GM23338 (cell line): ENCODE data around the gene XPNPEP2. TPM values are rescaled to one million over a fixed set of nuclear protein-coding genes. Genes with fewer than 3 reads are reported as not detected.

Source experiments
- ATAC-seq: fragments of 200-7000 bp; cut with Tn5 transposase; 3 replicates; pipeline ENCODE4 v1.9.1; 2020
- DNase-seq: peaks from one replicate; pipeline ENCODE4 v3.0.0-alpha.2; 2015; ENCODE audit warnings: low spot score
- H2AFZ ChIP-seq: fragments of 200-600 bp; sonication (generic); 2 replicates; pipeline ENCODE4 v1.8.0; 2016; ENCODE audit warnings: antibody characterized with exemption, mild to moderate bottlenecking, moderate library complexity
- H3F3A ChIP-seq: fragments of 200-600 bp; sonication (generic); replicated peaks from 2 replicates; pipeline ENCODE4 v1.8.0; 2017; ENCODE audit warnings: antibody characterized with exemption, mixed run types, low read depth
- H3K27ac ChIP-seq: fragments of 200-600 bp; sonication (generic); 2 replicates; pipeline ENCODE4 v1.6.1; 2016; ENCODE audit warnings: low read depth
- H3K27me3 ChIP-seq: fragments of 200-600 bp; sonication (generic); 2 replicates; pipeline ENCODE4 v1.8.0; 2016; ENCODE audit warnings: mild to moderate bottlenecking, mixed run types, moderate library complexity; ENCODE audit not compliant: insufficient read depth
- H3K36me3 ChIP-seq: fragments of 200-600 bp; sonication (generic); 2 replicates; pipeline ENCODE4 v1.8.0; 2016; ENCODE audit warnings: mild to moderate bottlenecking; ENCODE audit not compliant: insufficient read depth
- H3K4me1 ChIP-seq: fragments of 200-600 bp; sonication (generic); 2 replicates; pipeline ENCODE4 v1.8.0; 2016; ENCODE audit warnings: mild to moderate bottlenecking, moderate library complexity; ENCODE audit not compliant: insufficient read depth
- H3K4me2 ChIP-seq: fragments of 200-600 bp; sonication (generic); 2 replicates; pipeline ENCODE4 v1.7.1; 2017; ENCODE audit warnings: mixed run types
- H3K4me3 ChIP-seq: fragments of 200-600 bp; sonication (generic); 2 replicates; pipeline ENCODE4 v1.6.1; 2016; ENCODE audit warnings: mixed run types
- H3K79me2 ChIP-seq: fragments of 200-600 bp; sonication (generic); replicated peaks from 2 replicates; pipeline ENCODE4 v1.8.0; 2017; ENCODE audit warnings: mild to moderate bottlenecking; ENCODE audit not compliant: insufficient read depth
- H3K9me2 ChIP-seq: fragments of 200-600 bp; sonication (generic); 2 replicates; pipeline ENCODE4 v1.8.0; 2017; ENCODE audit not compliant: insufficient read depth
- H4K20me1 ChIP-seq: fragments of 200-600 bp; sonication (generic); replicated peaks from 2 replicates; pipeline ENCODE4 v1.8.0; 2017; ENCODE audit warnings: mild to moderate bottlenecking; ENCODE audit not compliant: insufficient read depth
- H3K27ac Mint-ChIP-seq: 2 replicates; pipeline ENCODE4 v1.8.0; 2020; ENCODE audit warnings: inconsistent platforms, mild to moderate bottlenecking, moderate library complexity, mixed read lengths
- H3K27me3 Mint-ChIP-seq: 3 replicates; pipeline ENCODE4 v1.8.0; 2022; ENCODE audit warnings: low read depth, mild to moderate bottlenecking, moderate library complexity, mixed read lengths, inconsistent platforms; ENCODE audit not compliant: insufficient read depth, poor library complexity
- H3K36me3 Mint-ChIP-seq: 3 replicates; pipeline ENCODE4 v1.8.0; 2021; ENCODE audit warnings: low read depth, mild to moderate bottlenecking, inconsistent platforms, moderate library complexity, mixed read lengths
- H3K4me1 Mint-ChIP-seq: 3 replicates; pipeline ENCODE4 v1.8.0; 2020; ENCODE audit warnings: mild to moderate bottlenecking, inconsistent platforms, mixed read lengths
- H3K4me3 Mint-ChIP-seq: 3 replicates; pipeline ENCODE4 v1.8.0; 2021; ENCODE audit warnings: moderate library complexity, mild to moderate bottlenecking, inconsistent platforms, mixed read lengths
- H3K9me3 Mint-ChIP-seq: 3 replicates; pipeline ENCODE4 v1.8.0; 2020; ENCODE audit warnings: moderate library complexity, mild to moderate bottlenecking, inconsistent platforms, mixed read lengths
- CREB1 ChIP-seq: fragments of 250-450 bp; sonication (Bioruptor Pico); IDR thresholded peaks from 2 replicates; pipeline ENCODE4 v1.5.0; 2020; ENCODE audit warnings: low read depth, mild to moderate bottlenecking, moderate library complexity
- CTCF ChIP-seq, 2 experiments: fragments of 200-600 bp in 1 of 2; sonication (generic) in 1 of 2; conservative IDR thresholded peaks; 2 replicates each; pipeline versions ENCODE4 v1.5.1 to v1.6.1; 2016 to 2017; ENCODE audit warnings: antibody characterized with exemption in 2 of 2, low read depth in 2 of 2, mild to moderate bottlenecking in 2 of 2, moderate library complexity in 1 of 2
- EZH2 ChIP-seq: fragments of 200-600 bp; sonication (generic); IDR thresholded peaks from one replicate; pipeline ENCODE4 v1.8.0; 2017; ENCODE audit warnings: antibody characterized with exemption, mild to moderate bottlenecking, low read depth; ENCODE audit not compliant: unreplicated experiment
- JUNB ChIP-seq: IDR thresholded peaks from one replicate; pipeline ENCODE4 v1.6.1; 2016; ENCODE audit warnings: antibody characterized with exemption; ENCODE audit not compliant: unreplicated experiment
- NANOG ChIP-seq: IDR thresholded peaks from 2 replicates; pipeline ENCODE4 v1.6.1; 2016; ENCODE audit warnings: antibody characterized with exemption, borderline replicate concordance
- POLR2AphosphoS5 ChIP-seq: IDR thresholded peaks from 2 replicates; pipeline ENCODE4 v1.6.1; 2016; ENCODE audit warnings: antibody characterized with exemption, low read depth
- STAT1 ChIP-seq: IDR thresholded peaks from one replicate; pipeline ENCODE4 v1.6.1; 2016; ENCODE audit warnings: antibody characterized with exemption; ENCODE audit not compliant: unreplicated experiment
- ZNF114 ChIP-seq: fragments of 250-450 bp; sonication (Bioruptor Pico); IDR thresholded peaks from 2 replicates; pipeline ENCODE4 v1.5.0; 2020; ENCODE audit warnings: mild to moderate bottlenecking, moderate library complexity
- ZNF331 ChIP-seq: fragments of 250-450 bp; sonication (Bioruptor Pico); IDR thresholded peaks from 2 replicates; pipeline ENCODE4 v1.5.0; 2020; ENCODE audit warnings: low read depth, mild to moderate bottlenecking, moderate library complexity
- ZNF462 ChIP-seq: fragments of 250-450 bp; sonication (Bioruptor Pico); IDR thresholded peaks from 2 replicates; pipeline ENCODE4 v1.5.0; 2020; ENCODE audit warnings: mild to moderate bottlenecking, moderate library complexity
- polyA plus RNA-seq: library from polyadenylated mRNA; unstranded; fragments of >200 nt; fragmentation: Nextera tagmentation; extraction: Ambion mirVana; gene quantifications from 2 replicates; pipeline ENCODE4 v1.2.1, GENCODE V29; 2016
- total RNA-seq: library from RNA; depleted of rRNA; stranded (reverse); fragments of >200 nt; shearing (Covaris generic); gene quantifications from 2 replicates; pipeline ENCODE4 v1.2.3, GENCODE V29; 2014
- TF ChIP-seq, protein P1 (sequence below): IDR thresholded peaks from 2 replicates; pipeline ENCODE4 v1.6.1; 2016; ENCODE audit warnings: antibody characterized with exemption

XPNPEP2 gene
- total and polyA plus RNA-seq, 2 experiments from 2014 or later: not detected

DNA sequence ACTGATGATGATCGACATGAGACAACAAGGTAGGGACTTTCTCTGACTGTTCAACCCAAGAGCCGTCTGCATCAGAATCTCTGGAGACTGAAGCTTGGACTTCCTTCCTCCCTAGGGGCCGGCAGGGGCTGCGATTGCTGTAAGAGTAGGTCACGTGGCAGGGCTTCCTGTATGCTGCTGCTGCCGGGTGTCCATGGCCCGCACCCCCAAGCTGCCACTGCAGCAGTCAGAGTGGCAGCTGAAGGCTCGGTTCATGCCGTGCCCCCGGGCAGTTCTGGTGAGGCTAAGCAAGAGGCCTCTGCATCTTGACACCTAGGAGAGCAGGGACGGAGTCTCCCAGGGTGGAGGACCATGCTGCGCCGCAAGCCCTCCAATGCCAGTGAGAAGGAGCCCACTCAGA is 41.0 kb downstream of the XPNPEP2 start, which contains the start of gene SASH3:
Gene SASH3, plus strand, starts transcription at position 203 of the 400 bp plus-strand sequence. Its CDS starts 149 bp downstream, at position 352.
- Histone ChIP-seq H3K4me1 (no peaks in the 10 kb centered on the region), H3K27me3 (no peaks in the 10 kb centered on the region), H3K9me2 (no peaks in the 10 kb centered on the region), H3K4me3 (no peak within 1 kb of the TSS), H4K20me1 (no peaks in the 10 kb centered on the region), H3K4me2 (no peak within 1 kb of the TSS), H3K79me2 (no peaks in the 10 kb centered on the region), H2AFZ (no peak within 1 kb of the TSS), H3K36me3 (no peaks in the 10 kb centered on the region), H3F3A (no peaks in the 10 kb centered on the region), H3K27ac (no peak within 1 kb of the TSS)
- Mint-ChIP-seq H3K4me1 (no peaks in the 10 kb centered on the region; the same call in 1 of the 3 replicates), H3K36me3 (no peaks in the 10 kb centered on the region), H3K4me3 (no peak within 1 kb of the TSS), H3K27ac (no peak within 1 kb of the TSS), H3K27me3 (no peaks in the 10 kb centered on the region), H3K9me3 (no peaks in the 10 kb centered on the region)
- DNase-seq: no peak
- no peak for TF ChIP-seq NANOG
- no peak for TF ChIP-seq ZNF462
- no peak for TF ChIP-seq ZNF114
- TF ChIP-seq STAT1: no peak
- no peak for TF ChIP-seq POLR2AphosphoS5
- TF ChIP-seq, protein P1, sequence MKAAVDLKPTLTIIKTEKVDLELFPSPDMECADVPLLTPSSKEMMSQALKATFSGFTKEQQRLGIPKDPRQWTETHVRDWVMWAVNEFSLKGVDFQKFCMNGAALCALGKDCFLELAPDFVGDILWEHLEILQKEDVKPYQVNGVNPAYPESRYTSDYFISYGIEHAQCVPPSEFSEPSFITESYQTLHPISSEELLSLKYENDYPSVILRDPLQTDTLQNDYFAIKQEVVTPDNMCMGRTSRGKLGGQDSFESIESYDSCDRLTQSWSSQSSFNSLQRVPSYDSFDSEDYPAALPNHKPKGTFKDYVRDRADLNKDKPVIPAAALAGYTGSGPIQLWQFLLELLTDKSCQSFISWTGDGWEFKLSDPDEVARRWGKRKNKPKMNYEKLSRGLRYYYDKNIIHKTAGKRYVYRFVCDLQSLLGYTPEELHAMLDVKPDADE: no peak
- no peak for TF ChIP-seq ZNF331 (CRISPR knock-in tag)
- TF ChIP-seq JUNB: no peak
- no peak for TF ChIP-seq EZH2
- no peak for TF ChIP-seq CTCF (conservative IDR thresholded peaks at IDR 0.05; ENCODE audit: low read depth in 2 of 2)
- TF ChIP-seq CREB1 (CRISPR knock-in tag): no peak
- ATAC-seq: no peak
